ENCODE data around the gene NPBWR2. TPM values are rescaled to one million over a fixed set of nuclear protein-coding genes. Genes with fewer than 3 reads are reported as not detected.
A peak's percentile ranks its signal among the peaks of the same experiment; 100 is the strongest.

Gene NPBWR2
- total RNA-seq, 2 donors from 2014 or later = not detected

DNA sequence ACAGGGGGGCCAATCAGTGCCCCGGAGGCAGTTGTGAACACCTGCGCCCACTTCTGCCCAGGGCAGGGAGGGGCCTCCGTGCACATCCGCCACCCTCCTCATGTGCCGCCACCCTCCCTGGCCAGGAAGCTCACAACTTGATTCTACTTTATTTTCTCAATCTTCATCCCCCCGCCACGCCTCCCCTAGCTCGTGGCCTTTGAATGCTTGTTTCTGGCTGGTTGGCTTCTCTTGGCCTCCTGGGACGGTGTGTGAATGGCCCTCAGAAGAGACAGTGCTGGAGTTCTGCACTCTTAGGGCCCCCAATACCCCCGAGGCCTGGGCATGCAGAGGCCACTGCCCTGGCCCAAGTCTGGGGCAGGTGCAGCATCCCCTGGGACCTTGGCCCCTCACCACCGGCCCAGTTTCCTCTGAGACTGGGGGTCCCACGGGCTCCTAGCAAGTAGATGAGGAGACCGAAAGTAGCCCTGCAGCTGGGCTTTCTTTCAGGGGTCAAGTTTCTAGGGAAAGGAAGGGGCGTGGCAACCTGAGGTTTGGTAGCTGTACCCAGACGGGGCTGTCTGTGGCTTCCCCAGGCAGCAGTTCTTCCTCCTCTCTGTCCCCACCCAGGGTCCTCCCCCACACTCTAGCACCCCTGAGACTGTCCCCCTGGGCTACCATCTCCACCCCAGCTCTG, 29.4 kb downstream of the NPBWR2 start:
- DNase-seq (ENCODE audit: low spot score) (no peak), ATAC-seq (peak in 1 of 2 donors; percentile 41)
- H3K4me3 Mint-ChIP-seq = peak overlapping the region; percentile 82
- H3K4me1 Mint-ChIP-seq (ENCODE audit: low read depth in 2 of 2) = peaks cover 11 to 24% of the 10 kb centered on the region in 2 donors
- H3K27ac Mint-ChIP-seq = peak overlapping the region; percentile 71 to 84
- H3K27me3 Mint-ChIP-seq = no peaks in the 10 kb centered on the region
- no peaks in the 10 kb centered on the region for H3K36me3 Mint-ChIP-seq
- no peaks in the 10 kb centered on the region for H3K9me3 Mint-ChIP-seq

GRCh38 chr20:64077541-64077875, 29.9 kb downstream of the NPBWR2 start:
- Mint-ChIP-seq H3K27me3 (no peaks in the 10 kb centered on the region), H3K4me1 (ENCODE audit: low read depth in 2 of 2) (peaks cover 11 to 19% of the 10 kb centered on the region in 2 donors), H3K27ac (peak overlapping the region; percentile 71 to 84), H3K36me3 (no peaks in the 10 kb centered on the region), H3K9me3 (no peaks in the 10 kb centered on the region), H3K4me3 (peak overlapping the region; percentile 82)
- no peak for ATAC-seq
- no peak for DNase-seq (ENCODE audit: low spot score)

DNA sequence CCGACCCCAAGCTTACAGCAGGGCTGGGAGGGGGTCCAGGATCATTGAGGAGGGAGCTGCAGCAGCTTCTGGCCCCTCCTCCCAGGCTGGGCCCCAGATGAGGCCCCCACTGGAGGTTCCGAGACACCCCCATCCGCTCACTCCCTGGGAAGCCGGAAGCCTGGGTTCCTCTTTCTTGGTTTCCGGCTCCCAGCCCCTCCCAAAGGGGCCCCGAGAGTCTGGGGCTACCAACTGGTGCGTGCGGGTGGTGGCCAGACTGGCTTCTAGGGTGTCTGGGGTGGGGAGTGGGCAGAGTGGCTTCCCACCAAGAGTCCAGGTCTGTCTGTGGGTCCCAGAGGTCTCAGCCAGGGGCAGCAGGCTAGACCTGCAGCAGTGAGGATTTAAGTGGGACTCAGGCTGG, 30.3 kb downstream of the NPBWR2 start:
- peak overlapping the region; percentile 71 to 84 for H3K27ac Mint-ChIP-seq
- no peaks in the 10 kb centered on the region for H3K9me3 Mint-ChIP-seq
- H3K4me3 Mint-ChIP-seq = peak overlapping the region; percentile 82
- peaks cover 10 to 19% of the 10 kb centered on the region in 2 donors for H3K4me1 Mint-ChIP-seq (ENCODE audit: low read depth in 2 of 2)
- DNase-seq (ENCODE audit: low spot score) (no peak), ATAC-seq (peak in 1 of 2 donors; percentile 21)
- H3K27me3 Mint-ChIP-seq = no peaks in the 10 kb centered on the region
- no peaks in the 10 kb centered on the region for H3K36me3 Mint-ChIP-seq

- Mint-ChIP-seq H3K9me3 (no peaks in the 10 kb centered on the region), H3K4me3 (no peak overlapping the region), H3K36me3 (no peaks in the 10 kb centered on the region), H3K4me1 (ENCODE audit: low read depth in 2 of 2) (peaks cover 5 to 13% of the 10 kb centered on the region in 2 donors), H3K27me3 (no peaks in the 10 kb centered on the region), H3K27ac (peak overlapping the region; percentile 71 to 84)
- ATAC-seq = no peak
- no peak for DNase-seq (ENCODE audit: low spot score)
Measured at GRCh38 chr20:64076061-64076997, 31.0 kb downstream of the NPBWR2 start.

- no peak for ATAC-seq
- H3K9me3 Mint-ChIP-seq = no peaks in the 10 kb centered on the region
- H3K36me3 Mint-ChIP-seq = no peaks in the 10 kb centered on the region
- H3K27ac Mint-ChIP-seq = peak overlapping the region in 1 of 2 donors; percentile 23
- no peak overlapping the region for H3K4me3 Mint-ChIP-seq
- no peak for DNase-seq (ENCODE audit: low spot score)
- peaks cover 5 to 13% of the 10 kb centered on the region in 2 donors for H3K4me1 Mint-ChIP-seq (ENCODE audit: low read depth in 2 of 2)
- no peaks in the 10 kb centered on the region for H3K27me3 Mint-ChIP-seq
Measured at GRCh38 chr20:64075556-64075955, 31.8 kb downstream of the NPBWR2 start.

DNA sequence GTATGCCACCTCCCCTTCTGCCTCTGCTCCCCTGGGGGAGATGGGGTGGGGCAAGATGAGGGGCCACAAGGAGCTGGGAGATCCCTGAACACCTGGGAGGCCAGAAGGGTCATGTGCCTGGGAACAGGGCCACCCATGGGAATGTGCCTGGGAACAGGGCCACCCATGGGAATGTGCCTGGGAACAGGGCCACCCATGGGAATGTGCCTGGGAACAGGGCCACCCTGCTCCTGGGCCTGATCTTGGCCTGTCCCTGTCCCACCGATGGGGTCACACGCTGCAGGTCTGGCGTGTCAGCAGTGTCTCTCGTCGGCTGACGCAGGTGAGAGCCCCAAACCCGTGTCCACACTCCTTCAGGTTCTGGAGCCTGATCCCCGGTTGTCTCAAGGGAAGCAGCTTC, 32.4 kb downstream of the NPBWR2 start:
- no peaks in the 10 kb centered on the region for H3K36me3 Mint-ChIP-seq
- no peak for DNase-seq (ENCODE audit: low spot score)
- H3K27ac Mint-ChIP-seq = no peak overlapping the region
- peaks cover 5 to 11% of the 10 kb centered on the region in 2 donors for H3K4me1 Mint-ChIP-seq (ENCODE audit: low read depth in 2 of 2)
- H3K4me3 Mint-ChIP-seq = no peak overlapping the region
- no peaks in the 10 kb centered on the region for H3K27me3 Mint-ChIP-seq
- no peak for ATAC-seq
- H3K9me3 Mint-ChIP-seq = no peaks in the 10 kb centered on the region

DNA sequence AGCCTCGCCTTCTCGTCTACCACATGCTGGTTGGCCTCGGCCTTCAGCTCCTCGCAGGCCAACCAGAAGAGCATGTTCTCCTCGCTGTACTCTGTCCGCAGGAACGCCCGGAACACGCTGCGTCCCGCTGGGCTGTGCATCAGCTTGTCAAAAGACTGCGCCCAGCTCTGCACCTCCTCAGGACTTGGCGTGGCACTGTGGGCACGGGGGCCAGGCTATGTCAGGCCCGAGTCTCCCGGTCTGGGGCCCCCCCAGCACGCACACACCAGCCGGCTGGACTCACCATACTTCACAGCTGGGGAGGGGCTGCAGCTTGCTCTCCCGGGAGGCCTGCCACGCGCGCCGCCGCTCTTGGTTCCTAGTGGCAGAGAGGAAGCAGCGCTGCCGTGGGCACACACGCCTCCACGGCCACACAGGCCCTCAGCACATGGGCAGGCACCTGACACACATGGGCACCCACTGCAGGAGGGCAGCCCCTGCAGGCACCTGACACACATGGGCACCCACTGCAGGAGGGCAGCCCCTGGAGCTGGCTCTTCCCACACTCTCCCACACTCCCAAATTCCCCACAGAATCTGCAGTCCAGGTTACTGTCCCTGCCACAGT, 33.1 kb downstream of the NPBWR2 start:
- ATAC-seq = no peak
- no peak overlapping the region for H3K27ac Mint-ChIP-seq
- H3K27me3 Mint-ChIP-seq = no peaks in the 10 kb centered on the region
- no peak for DNase-seq (ENCODE audit: low spot score)
- H3K4me3 Mint-ChIP-seq = no peak overlapping the region
- H3K36me3 Mint-ChIP-seq = no peaks in the 10 kb centered on the region
- peaks cover 5 to 11% of the 10 kb centered on the region in 2 donors for H3K4me1 Mint-ChIP-seq (ENCODE audit: low read depth in 2 of 2)
- H3K9me3 Mint-ChIP-seq = no peaks in the 10 kb centered on the region

- Mint-ChIP-seq H3K36me3 (no peaks in the 10 kb centered on the region), H3K27ac (no peak overlapping the region), H3K4me1 (ENCODE audit: low read depth in 2 of 2) (peaks cover 5 to 7% of the 10 kb centered on the region in 2 donors), H3K27me3 (no peaks in the 10 kb centered on the region), H3K4me3 (no peak overlapping the region), H3K9me3 (no peaks in the 10 kb centered on the region)
- no peak for DNase-seq (ENCODE audit: low spot score)
- ATAC-seq = no peak
Measured at GRCh38 chr20:64073476-64074183, 33.7 kb downstream of the NPBWR2 start.

GRCh38 chr20:64072498-64073063, 34.8 kb downstream of the NPBWR2 start:
- H3K4me3 Mint-ChIP-seq = no peak overlapping the region
- no peaks in the 10 kb centered on the region for H3K9me3 Mint-ChIP-seq
- H3K27me3 Mint-ChIP-seq = no peaks in the 10 kb centered on the region
- no peaks in the 10 kb centered on the region for H3K36me3 Mint-ChIP-seq
- no peak for ATAC-seq
- H3K27ac Mint-ChIP-seq = peak overlapping the region in 1 of 2 donors; percentile 66
- peaks cover under 1 to 7% of the 10 kb centered on the region in 2 donors for H3K4me1 Mint-ChIP-seq (ENCODE audit: low read depth in 2 of 2)
- no peak for DNase-seq (ENCODE audit: low spot score)

DNA sequence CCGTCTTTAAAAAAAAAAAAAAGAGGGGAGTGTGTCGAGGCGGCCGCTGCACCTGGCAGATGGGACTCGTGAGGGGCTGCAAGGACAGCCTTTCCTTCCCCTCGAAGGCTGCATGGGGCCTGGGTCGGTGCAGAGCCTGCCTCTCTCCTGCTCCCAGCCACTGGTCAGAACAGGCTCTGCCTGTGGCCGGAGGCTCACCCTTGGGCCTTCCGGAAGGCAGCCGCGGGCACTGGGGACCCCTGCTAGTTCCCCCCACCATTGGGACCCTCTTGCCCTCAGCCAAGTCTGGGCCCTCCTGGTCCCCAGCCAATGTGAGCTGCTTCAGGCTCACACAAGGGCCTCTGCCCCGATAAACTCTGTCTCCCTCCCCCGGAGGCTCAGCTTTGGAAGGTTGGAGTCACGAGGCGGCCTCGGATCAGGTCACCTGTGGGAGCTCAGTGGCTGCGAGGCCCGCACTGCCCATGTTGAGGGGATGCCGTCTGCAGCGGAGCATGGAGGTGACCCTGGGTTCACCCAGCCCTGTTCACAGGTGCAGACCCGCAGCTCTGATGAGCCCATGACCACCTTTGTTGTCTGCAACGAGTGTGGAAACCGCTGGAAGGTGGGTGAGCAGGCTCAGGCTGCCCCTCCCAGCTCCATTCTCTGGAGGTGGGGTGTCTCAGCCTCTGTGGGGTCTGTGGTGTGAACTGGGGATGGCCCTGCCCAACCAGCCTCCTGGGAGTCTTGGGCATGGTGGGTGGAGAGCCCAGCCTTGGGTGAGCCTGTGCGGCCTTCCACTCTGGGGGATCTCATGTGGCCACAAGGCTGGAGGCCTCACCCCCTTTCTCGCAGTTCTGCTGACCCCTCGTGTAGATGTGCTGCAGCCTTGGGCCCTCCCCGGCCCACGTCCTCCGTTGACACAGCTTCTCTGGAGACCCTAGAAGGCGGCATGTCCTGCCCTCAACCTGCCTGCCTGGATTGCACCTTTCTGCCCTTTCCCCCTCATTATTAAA, 35.7 kb downstream of the NPBWR2 start:
- H3K4me1 Mint-ChIP-seq (ENCODE audit: low read depth in 2 of 2) = peaks cover 8 to 12% of the 10 kb centered on the region in 2 donors
- peak overlapping the region in 1 of 2 donors; percentile 66 for H3K27ac Mint-ChIP-seq
- DNase-seq (ENCODE audit: low spot score) (no peak), ATAC-seq (no peak)
- no peaks in the 10 kb centered on the region for H3K36me3 Mint-ChIP-seq
- no peaks in the 10 kb centered on the region for H3K9me3 Mint-ChIP-seq
- no peaks in the 10 kb centered on the region for H3K27me3 Mint-ChIP-seq
- H3K4me3 Mint-ChIP-seq = no peak overlapping the region

DNA sequence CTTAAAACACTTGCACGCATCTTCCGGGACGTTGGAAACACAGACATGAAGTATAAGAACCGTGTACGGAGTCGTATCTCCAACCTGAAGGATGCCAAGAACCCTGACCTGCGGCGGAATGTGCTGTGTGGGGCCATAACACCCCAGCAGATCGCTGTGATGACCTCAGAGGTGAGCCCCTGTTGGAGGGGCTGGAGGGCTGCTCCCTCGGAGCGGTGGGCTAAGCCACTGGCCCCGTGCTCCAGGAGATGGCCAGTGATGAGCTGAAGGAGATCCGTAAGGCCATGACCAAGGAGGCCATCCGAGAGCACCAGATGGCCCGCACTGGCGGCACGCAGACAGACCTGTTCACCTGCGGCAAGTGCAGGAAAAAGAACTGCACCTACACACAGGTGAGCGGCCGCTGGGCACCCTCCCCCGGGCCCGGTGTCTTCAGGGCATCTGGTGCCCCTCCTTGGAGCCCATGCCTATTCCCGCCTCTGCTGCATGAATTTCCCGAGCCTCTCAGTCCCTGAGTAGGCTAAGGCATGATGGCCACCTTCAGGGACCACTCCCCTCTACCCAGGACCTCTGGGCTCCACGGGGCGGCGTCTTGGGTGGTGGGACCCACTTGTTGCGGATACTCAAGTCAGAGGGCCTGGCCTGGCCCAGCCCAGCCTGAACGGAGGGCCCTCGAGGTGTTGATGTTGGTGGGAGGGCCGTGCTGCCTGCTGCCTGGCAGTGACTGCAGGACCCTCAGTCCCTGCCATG, 36.9 kb downstream of the NPBWR2 start:
- no peak overlapping the region for H3K27ac Mint-ChIP-seq
- no peaks in the 10 kb centered on the region for H3K9me3 Mint-ChIP-seq
- no peak overlapping the region for H3K4me3 Mint-ChIP-seq
- peaks cover 18 to 22% of the 10 kb centered on the region in 2 donors for H3K4me1 Mint-ChIP-seq (ENCODE audit: low read depth in 2 of 2)
- no peaks in the 10 kb centered on the region for H3K36me3 Mint-ChIP-seq
- ATAC-seq (no peak), DNase-seq (ENCODE audit: low spot score) (no peak)
- H3K27me3 Mint-ChIP-seq = no peaks in the 10 kb centered on the region
